SU-DHL-6 (cell line): Measurements from ENCODE around the gene MATK.

Source experiments
- CTCF ChIP-seq: fragments of 200-600 bp; sonication (generic); IDR thresholded peaks from one replicate; pipeline ENCODE4 v1.5.1; 2017; ENCODE audit warnings: antibody characterized with exemption, mild to moderate bottlenecking, low read length, moderate library complexity; ENCODE audit not compliant: insufficient read depth, poor library complexity, severe bottlenecking
- EZH2phosphoT487 ChIP-seq: fragments of 200-600 bp; sonication (generic), shearing (Covaris generic); conservative IDR thresholded peaks from 2 replicates; pipeline ENCODE4 v1.6.1; 2018; ENCODE audit warnings: mild to moderate bottlenecking, antibody characterized with exemption, low read length, moderate library complexity, mixed read lengths

- no peak for TF ChIP-seq CTCF
- TF ChIP-seq EZH2phosphoT487, result no peak
Measured at GRCh38 chr19:3800996-3801395, 14.8 kb upstream of the MATK start.
